ENCODE results near the gene GNAZ.
"Not testable (repeated sequence)": the region's sequence is repeated elsewhere in the genome, so short reads cannot be mapped to it uniquely, and the experiment has no call there.

The GNAZ gene

DNA sequence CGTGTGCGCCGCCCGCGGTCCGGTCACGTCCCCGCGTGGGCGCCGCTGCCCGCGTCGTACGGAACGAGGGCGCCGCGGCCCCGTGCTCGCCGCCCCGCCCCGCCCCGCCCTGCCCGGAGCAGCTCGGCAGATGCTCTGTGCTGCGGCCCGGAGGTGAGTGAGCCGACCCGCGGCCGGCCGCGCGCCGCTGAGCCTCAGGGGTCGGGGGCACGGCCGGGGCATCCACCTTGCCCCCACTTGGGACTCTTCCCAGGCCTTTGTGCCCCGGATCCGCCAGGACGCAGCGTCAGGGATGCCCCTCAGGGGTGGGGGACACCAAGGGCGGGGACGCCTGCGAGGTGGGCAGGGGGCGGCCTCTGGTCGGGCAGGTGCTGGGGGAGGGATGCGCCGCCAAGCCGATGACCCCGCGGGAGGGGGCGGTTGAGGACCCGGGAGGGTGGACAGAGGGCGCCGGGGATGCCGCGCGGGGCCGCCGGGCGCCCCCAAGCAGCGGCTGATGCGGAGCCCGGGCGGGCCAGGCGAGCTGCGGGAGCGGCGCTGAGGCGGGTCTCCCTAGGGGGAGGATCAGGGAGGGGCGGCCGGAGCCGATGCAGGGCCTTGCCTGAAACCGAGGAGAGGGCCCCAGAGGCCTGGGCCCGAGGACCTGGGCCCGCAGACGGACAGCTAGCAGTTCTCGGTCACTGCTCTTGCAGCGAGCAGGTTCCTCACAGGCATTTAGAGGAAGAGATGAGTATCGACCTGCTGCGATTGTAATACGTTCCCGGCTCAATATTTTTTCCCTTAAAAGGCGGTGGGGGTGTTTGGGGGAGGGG is at the start of gene GNAZ:
TSS of gene GNAZ (plus strand) at position 102 of the 812 bp plus-strand sequence. CDS start 25,177 bp downstream, outside the sequence.
- no peak for DNase-seq (ENCODE audit: low read depth)

DNA sequence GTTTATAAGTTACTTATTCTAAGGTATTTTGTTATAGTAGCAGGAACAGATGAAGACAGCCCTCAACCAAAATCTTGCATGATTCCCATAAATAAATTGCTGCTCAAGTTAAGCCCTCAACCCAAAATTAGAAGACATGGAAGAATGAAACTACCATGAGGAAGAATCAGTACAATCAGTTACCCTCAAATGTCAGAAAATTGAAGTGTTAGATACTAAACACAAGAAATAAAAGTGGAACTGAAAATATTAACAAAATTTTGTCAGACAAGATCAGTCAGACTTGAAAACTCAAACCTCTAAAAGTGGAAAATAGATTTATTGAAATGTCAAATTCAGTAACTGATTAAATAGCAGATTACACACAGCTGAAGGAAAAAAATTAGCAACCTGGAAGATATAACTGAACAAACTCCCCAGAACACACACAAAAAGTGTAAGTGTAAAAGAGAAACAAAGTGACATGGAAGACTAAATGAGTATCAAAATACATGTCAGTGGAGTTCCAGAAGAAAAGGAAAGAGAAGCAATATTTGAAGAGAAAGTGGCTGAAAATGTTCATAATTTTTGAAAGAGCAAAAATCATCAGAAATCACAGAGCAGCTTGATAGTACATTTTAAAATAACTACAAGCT is 49.5 kb upstream of the GNAZ start:
- no peak for DNase-seq (ENCODE audit: low read depth)

DNA sequence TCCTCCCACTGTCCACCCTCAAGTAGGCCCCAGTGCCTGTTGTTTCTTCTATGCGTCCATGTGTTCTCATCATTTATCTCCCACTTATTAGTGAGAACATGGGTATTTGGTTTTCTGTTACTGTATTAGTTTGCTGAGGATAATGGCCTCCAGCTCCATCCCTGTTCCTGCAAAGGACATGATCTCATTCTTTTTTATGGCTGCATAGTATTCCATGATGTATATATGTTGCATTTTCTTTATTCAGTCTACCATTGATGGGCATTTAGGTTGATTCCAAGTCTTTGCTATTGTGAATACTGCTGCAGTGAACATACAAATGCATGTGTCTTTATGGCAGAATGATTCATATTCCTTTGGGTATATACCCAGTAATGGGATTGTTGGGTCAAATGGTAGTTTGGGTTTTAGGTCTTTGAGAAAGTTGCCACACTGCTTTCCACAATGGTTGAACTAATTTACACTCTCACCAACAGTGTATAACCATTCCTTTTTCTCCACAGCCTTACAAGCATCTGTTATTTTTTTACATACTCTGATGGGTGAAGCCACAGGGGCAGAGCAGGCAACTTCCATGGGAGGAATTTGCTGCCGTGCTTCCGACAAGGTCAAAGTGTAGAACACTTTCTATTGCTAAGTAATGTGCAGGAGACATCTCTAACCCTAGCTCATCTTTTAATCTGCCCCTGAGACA is 48.5 kb upstream of the GNAZ start:
- DNase-seq (ENCODE audit: low read depth) = not testable (repeated sequence)

DNA sequence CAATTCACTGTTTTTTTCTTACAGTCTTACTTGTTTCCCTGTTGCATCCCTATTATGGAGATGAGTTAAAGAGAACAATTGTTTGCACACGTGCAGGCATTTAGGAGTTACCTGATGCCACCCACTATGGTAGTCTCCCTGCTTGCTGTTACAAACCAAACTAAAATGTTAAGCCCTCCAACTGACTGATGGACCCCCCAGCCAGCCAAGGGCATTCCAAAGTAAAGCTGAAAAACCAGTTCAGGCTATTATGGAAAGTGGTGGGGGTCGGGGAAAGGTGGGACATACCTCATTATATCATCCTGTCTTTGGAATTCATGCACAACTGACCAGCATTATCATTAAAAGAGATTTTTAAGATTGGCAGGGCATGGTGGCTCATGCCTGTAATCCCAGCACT is 47.0 kb upstream of the GNAZ start:
- no peak for DNase-seq (ENCODE audit: low read depth)

DNA sequence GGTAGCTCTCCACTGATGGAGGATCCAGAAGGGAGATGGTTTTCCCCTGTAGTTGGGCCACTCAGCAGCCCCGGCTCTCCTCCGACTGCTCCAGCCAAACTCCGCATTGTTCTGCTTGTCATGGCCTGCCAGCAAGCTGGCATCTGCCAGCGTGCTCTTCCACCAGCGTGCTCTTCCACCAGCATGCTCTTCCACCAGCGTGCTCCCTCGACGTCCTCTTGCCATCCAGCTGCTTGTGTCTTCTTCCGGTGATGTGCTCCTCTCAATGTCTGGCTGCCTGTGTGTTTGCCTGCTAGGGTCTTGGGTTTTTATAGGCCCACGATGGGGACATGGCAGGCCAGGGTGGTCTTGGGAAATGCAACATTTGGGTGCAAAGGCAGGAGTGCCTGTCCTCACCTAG is 43.5 kb upstream of the GNAZ start:
- DNase-seq (ENCODE audit: low read depth) = no peak

DNA sequence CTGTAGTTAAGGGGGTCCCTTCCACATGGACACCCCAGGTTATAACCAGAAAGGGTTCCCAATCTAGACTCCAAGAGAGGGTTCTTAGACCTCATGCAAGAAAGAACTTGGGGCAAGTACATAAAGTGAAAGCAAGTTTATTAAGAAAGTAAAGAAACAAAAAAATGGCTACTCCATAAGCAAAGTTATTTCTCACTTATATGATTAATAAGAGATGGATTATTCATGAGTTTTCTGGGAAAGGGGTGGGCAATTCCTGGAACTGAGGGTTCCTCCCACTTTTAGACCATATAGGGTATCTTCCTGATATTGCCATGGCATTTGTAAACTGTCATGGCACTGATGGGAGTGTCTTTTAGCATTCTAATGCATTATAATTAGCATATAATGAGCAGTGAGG is 42.5 kb upstream of the GNAZ start:
- DNase-seq (ENCODE audit: low read depth) = not testable (repeated sequence)

DNA sequence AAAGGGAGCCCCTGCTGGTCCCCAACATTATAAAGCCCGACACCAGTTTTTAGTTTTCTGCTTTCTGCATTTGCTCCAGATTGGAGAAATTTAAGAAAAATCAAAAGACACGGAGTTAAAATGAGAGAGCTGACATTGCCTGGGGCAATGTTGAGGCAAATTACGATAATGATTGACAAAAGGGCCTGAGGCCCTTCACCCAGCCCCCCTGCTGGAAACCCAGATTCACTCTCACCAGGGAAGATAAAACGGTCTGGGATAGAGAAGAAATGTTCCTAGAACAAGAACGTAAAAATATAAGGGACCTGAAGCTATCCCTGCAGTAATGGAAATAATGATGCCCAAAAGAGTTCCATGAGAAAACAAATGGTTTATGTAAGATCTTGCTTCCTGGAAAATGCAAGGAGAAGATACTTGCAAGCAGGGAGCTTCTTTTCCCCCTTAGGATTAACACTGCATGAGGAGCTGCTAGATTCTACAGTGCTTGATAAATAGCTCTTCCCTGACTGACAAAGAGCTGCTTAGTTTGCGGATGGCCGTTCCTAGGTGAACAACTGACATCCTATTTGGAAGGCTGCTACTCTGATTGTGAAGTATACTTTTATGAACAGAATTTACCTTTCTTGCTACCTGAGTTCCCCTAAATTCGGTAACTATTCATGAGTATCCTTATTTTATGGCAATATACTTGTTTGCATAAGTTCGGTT is 40.6 kb upstream of the GNAZ start:
- no peak for DNase-seq (ENCODE audit: low read depth)

DNA sequence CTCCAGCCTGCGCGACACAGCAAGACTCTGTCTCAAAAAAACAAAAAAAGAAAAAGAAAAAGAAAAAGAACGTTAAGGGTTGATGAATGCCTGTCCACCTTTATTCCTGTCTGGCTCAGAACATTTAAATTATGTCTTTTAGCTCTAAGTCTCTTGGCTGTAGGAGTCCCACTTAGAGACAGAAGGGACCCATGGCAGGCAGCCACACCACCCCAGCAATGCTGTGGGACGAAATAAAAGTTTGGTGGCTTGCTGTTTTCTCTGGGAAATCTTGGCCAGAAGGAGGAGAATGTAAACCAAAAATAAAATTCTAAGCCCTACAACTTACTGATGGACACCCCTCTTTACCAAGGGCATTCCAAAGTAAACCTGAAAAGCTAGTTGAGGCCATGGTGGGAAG is 38.9 kb upstream of the GNAZ start:
- no peak for DNase-seq (ENCODE audit: low read depth)

DNA sequence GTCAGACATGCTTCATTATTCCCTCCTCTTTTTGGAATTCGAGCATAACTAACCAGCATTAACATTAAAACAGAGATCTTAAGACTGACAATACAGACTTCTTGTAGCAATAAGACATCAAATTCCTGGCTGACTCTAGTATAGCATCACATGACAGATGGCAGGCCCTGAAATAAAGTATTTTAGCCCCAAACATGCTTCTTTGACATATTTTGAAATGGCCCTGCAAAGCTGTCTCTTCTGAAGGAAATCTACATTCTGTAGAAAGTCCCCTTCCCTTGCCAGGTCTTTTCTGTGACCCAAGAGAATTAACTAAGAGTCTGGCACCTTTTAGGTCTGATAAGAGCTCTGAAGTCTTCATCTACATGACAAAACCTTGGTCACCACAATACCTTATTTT is 38.5 kb upstream of the GNAZ start:
- DNase-seq (ENCODE audit: low read depth) = no peak

DNA sequence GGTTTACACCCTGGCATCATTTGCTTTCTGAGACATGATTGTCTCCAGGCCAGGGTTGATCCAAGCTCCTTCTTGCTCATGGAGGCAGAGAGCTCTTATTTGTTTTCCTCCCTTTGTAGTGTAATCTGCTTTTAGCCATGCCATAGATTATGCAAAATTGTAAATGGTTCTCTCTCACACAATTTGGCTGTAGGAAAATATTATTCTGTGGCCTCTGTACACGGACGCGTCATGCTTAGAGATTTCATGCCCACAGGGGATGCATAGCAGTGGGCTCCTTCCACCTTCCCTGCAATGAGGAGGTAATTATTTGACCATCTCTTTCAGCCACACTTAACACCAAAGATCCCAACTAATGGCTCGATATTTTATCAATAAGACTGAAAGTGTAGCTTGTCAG is 37.7 kb upstream of the GNAZ start:
- DNase-seq (ENCODE audit: low read depth) = no peak

DNA sequence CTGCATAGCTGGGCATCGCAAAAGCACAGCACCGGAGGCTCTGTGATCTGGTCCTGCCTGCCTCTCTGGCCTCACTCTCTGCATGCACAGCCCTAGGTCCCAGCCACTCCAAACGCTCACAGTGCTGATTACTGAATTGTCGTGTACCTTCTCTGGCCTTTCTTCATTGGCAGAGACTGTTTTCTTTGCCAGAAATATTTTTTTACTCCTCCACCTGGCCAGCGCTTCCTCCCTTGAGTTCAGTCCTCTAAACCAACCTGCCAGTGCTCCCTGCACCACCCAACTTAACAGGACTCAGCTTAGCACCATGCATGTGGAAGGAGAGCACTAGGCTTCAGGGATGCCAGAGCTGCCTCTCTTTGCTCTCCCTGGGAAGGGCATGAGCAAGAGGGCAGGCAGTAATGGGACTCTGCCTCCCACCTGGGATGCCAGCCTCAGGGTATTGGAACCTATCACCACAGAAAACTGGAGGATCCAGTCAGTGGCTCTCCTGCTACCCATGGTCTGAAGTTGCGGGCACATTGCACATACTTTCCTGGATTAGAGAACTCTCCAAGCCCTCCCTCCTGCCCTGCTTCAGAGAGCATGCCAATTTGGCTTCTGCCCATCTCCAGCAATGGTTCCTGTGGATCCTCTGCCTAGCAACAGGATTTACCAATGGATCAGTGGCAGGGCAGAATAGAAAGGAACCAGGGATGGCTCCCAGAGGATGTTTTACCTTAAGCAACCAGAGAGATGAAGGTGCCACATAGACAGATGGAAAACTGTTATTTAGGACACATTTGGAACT is 37.0 kb upstream of the GNAZ start:
- no peak for DNase-seq (ENCODE audit: low read depth)

DNA sequence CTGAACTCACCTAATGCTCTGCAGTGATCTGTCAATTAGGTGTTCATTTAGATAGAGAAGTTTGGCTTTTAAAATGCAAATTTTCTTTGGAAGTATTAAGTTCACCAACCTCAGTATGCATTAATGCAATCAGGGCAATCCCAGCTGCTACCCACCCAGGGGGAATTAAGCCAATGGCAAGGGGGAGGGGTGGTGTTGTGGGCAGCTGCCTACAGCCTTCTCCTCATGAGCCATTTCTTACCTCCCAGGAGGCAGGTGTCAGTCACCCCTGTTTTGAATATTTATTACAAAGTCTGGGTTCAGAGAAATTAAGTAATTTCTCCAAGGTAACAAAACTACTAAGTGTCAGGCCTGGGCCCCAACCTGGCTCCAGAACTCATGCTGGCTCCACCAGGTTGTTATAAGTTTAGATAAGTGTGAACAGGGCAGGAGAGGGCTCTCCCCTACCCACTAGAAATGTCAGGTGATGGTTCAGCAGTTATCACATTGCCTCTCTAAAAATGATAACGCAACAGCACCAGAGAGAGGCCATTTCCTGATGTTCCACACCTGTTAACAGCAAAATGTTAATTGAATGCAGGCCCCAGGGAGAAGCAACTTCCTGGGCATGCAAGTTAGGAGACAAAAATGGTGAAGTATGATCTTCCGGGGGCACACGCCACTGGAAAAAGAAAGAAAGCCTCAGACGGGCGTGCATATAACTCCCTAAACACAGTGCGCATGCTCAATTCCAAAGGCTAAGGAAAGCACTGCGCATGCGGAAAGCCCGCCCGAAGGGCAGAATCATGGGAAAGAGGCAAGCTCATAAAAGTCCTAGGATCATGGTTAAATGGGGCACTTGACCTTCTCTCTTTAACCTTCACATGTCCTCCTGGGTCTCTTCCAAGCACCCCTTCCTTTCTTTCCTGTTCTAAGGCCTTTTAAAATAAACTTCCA is 35.4 kb upstream of the GNAZ start:
- no peak for DNase-seq (ENCODE audit: low read depth)

DNA sequence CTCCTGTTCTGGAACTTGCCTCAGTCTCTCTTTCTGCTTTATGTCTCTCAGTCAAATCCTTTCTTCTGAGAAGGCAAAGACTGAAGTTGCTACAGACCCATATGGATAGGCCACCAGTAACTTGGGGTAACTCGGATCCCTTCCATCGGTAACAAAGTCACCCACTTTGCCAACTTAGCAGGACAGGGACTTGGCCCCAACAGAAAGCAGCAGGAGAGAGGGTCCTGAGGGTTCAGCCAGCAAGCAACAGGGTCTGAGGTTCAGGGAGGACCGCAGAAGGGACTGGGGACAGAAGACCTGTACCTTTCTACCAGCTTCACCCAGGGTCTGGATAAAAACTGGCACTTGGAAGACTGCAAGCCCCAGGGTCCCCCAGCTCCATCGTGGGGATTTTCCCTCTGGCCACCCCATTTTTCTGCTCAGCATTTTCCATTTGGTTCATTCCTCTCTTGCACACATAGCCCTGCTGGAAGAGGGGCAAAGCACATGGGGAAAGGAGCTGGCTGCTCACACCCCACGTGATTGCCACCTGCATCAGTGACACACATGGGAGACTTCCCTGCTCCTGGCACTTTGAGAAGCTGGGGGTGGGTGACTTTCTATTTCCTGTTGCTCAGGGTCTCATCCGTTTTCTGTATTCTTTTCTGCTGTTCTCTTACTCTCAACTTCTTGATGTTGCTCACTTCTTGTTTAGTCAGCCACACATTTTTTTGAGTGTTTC is 34.6 kb upstream of the GNAZ start:
- DNase-seq (ENCODE audit: low read depth) = no peak

DNA sequence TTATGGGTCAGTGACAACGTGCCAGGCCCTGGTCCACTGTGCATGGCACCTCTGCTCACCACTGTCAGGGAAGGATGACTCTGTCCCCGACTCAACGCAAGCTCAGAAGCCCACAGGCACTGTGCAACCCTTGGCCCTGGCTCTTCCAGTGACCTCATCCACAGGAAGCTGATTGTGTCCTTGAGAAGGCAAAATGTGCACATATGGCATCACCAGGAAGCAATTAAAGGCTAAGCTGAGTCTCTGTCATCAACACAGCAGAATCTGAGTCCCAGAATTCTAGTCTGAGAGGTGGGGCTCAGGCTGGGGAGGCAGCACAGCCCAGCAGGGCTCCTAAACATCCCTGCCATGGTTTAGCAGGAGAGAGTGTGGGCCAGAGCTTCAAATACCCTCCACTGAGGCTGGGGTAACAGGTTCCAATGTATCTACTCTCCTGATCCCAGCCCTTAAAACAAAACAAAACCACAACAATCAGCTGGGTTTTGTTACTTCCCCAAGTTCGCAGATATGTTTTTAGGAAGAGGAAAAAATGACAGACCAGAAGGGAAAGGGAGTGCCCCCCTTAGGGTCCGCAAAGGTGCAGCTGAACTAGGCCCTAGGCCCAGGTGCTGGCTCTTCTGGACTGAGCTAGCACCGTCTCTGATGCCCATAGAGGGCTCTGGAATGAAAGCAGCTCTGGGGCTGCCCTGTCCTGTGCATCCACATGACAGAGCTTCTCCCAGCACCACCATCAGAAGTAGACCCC is 33.5 kb upstream of the GNAZ start:
- DNase-seq (ENCODE audit: low read depth) = no peak

DNA sequence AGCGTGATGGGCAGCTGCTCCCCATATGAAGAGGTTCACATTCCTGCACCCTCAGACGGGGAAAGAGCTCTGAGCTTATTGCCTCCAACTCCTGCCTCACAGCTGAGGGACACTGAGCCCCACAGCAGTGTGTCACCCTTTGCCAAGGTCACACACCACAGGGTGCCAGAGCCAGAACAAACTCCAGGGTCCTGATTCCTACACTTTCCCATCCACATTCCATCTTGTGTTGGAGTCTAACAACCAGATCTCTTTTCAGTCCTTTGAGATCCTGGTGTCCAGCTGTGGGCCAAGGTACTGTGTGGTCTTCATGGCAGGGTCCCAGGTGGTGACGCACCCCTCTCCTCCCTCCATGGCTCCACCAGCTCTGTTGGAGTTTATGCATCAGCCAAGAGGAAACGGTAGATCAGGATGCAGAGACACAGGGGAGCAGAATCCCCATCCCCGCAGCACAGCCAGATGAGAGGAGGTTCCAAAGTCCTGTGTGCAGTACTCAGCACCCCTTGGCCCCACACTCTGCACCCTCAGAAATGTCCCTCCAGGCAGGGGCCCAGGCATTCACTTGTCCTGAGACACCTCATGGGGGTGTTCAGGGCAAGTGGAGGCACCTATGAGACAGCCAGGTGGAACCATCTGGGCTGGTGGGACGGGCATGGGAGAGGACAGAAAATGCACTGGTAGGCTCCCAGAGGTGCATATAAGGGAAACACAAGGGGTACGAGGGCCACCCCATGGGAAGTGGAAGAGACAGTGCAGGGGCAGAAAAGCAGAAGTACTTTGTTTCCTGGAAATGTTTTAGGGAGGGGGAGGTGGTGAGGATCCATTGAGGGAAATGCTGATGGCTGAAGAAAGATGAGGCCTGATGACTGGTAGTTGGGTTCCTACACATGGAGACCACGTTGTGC is 32.6 kb upstream of the GNAZ start:
- DNase-seq (ENCODE audit: low read depth) = no peak

DNA sequence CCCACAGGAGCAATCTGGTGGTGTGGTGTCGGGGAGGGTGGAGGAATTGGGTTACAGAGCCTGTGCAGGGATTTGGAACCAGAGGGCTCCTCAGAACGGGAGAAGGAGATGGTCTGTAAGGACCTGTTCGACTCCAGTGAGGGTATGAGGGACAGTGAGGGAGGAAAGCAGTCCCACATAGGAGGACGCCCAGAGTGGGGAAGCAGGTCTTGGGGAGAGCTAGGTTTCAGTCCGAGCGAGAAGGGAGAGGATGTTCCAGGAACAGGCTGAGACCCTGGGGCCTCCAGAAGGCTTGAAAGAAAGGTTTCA is 32.0 kb upstream of the GNAZ start:
- no peak for DNase-seq (ENCODE audit: low read depth)

DNA sequence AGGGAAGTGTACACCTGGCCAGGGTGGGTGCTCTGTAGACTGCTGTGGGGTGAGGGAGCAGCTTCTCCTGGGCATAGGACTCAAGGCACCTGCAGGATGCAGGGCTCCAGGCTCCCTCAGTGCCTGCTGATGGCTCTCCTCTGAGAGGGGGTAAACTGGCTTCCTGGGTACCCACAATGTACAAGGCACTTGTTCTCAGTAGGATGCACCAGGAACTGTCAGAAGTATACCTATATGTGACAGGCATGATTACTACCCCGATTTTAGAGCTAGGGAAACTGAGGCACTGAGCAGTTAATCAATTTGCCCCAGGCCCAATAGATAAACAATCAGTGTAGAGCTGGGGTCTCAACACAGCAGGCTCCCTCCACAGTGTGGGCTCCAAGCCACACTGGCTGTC is 31.4 kb upstream of the GNAZ start:
- no peak for DNase-seq (ENCODE audit: low read depth)

DNA sequence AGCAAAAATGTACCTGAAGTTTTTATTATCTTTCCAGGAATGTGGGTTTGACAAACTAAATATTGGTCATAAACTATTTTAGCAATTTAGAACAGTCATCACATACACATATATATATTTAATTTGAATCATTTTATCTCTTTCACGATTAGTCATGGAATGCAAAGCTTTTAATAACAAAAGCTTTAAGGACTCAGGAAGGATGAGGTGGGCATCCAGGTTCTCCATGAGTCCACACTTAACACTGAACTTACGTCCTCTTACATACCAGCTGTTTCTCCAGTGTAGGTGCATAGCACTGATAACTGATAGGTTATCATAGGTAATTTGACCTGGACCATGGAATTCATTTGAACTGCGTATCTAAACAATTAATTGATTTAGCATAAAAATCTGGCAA is 28.1 kb upstream of the GNAZ start:
- DNase-seq (ENCODE audit: low read depth) = no peak

All from fibroblast of the conjunctiva (primary cell).